Liver (tissue), 2 donors: ENCODE results near the gene SLC18A2.

Experiments
- GABPA ChIP-seq, 2 donors: IDR thresholded peaks in 1 of 2; conservative IDR thresholded peaks in 1 of 2; 2 replicates each; pipeline ENCODE4 v1.6.1; 2016; ENCODE audit warnings: antibody characterized with exemption in 2 of 2, mild to moderate bottlenecking in 1 of 2, moderate library complexity in 1 of 2
- RAD21 ChIP-seq, 2 donors: IDR thresholded peaks; 2 replicates each; pipeline ENCODE4 v1.6.1; 2016; ENCODE audit warnings: antibody characterized with exemption in 2 of 2, mild to moderate bottlenecking in 2 of 2
- TF ChIP-seq, protein P1 (sequence below): IDR thresholded peaks from 2 replicates; pipeline ENCODE4 v1.6.1; 2016; ENCODE audit warnings: antibody characterized with exemption
- donor health status: healthy.

DNA sequence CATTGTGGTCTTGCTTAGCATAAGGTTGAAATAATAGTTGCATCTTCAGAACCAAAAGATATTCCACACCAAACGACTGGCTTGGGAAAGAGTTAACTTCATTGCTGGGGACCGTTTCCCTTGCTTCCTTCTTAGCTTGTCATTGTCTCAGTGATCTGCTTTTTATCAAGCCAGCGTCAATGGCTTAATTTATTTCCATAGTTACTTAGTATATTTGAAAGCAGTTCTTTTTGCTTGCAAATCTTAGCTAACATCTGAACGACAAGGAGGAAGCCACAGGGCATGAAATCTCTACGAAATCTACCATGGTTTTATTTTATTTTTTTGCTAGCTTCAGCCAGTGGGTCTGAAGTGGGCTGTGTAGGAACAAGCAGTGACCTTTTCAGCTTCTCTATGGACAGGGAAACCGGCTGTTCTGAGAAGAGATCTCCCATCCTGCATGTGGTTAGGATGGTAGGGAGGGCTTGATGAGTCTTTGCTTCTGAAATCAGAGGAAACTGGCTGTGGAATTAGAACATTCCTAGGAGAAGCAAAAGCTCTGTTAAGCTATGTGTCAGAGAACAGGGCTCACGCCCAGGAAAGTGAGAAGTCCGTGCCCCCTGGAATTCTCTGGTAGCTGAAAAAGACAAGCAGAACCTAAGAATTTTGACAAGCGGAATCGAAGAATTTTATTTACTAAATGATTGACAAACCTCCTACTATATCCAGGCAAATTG lies 8.0 kb downstream of the SLC18A2 start:
- TF ChIP-seq, protein P1, sequence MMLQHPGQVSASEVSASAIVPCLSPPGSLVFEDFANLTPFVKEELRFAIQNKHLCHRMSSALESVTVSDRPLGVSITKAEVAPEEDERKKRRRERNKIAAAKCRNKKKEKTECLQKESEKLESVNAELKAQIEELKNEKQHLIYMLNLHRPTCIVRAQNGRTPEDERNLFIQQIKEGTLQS: no peak
- TF ChIP-seq GABPA (IDR thresholded peaks at IDR 0.05 in 1 of 2, conservative IDR thresholded peaks at IDR 0.05 in 1 of 2) (no peak), RAD21 (IDR thresholded peaks at IDR 0.05) (no peak)
